Retina (tissue), 1 donor: ENCODE measurements around the gene SBSN.
"Not testable (repeated sequence)": the region's sequence is repeated elsewhere in the genome, so short reads cannot be mapped to it uniquely, and the experiment has no call there.

Source experiments
- DNase-seq: peaks from one replicate; pipeline ENCODE4 v3.0.0-alpha.2; 2016

The SBSN gene

GRCh38 chr19:35501684-35502083 is 26.4 kb downstream of the SBSN start:
- no peak for DNase-seq

DNA sequence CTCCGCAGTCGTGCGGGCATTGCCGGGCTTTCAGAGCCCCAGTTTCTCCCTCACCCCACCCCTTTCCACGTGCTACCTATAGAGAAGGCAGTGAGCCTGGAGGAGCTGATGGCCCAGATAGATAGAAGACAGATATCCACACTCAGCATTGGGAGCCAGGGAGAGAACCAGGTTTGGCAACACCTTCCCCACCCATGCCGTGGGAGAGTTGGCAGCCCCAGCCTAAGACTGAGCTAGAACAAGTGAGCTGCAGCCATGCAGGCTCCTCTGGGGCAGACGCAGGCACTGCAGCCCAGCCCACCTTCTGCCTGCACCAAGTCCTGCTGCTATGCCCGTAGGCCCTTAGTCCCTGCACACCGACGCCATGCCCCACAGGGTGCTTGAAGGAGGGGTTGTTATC is 27.5 kb downstream of the SBSN start:
- no peak for DNase-seq

DNA sequence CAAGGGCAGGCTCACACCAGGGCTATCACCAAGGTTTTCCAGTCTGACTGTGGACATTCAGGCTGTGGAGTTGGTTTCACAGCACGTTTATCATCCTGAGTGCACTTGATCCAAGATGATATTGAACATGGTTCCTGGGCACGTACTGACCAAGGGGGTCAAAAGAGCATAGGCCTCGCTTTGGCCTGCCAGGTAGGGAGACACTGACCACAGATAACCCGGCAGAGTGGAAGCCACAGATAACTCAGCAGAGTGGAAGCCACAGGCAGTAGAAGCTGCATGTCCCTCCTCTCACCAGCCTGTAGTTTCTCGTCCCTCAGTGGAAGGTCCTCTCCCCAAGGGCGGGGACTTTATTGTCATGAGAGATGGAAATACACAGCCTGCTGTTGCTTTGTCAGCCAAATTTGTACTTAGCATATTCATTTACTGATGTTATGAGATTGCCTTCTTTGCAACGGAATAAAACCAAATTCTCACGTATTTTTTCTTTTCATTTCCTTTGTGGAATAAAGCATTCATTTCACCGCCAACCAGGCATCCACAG is 29.1 kb downstream of the SBSN start:
- DNase-seq = no peak

DNA sequence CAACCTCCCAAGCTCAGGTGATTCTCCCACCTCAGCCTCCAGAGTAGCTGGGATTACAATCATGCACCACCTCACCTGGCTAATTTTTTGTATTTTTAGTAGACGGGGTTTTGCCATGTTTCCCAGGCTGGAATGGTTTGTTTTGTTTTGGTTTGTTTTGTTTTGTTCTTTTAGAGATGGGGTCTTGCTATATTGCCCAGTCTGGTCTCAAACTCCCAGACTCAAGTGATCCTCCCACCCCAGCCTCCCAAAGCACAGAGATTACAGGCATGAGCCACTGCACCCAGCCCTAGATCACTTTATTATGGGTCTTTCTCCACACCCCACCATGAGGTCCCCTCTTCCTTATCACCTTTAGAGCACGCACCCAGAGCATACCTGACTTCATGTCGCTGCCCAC is 29.9 kb downstream of the SBSN start:
- DNase-seq = no peak

GRCh38 chr19:35497406-35497805 is 30.7 kb downstream of the SBSN start:
- no peak for DNase-seq

- peak; percentile 78 for DNase-seq
Observed at GRCh38 chr19:35495107-35496064, 32.7 kb downstream of the SBSN start.

GRCh38 chr19:35493971-35494370 is 34.1 kb downstream of the SBSN start:
- DNase-seq = no peak

- no peak for DNase-seq
Observed at GRCh38 chr19:35491836-35492360, 36.2 kb downstream of the SBSN start.

- no peak for DNase-seq
Observed at GRCh38 chr19:35490364-35490763, 37.7 kb downstream of the SBSN start, which contains the start of gene KRTDAP. Gene KRTDAP (minus strand): TSS chr19:35490464. CDS start chr19:35490442, 22 bp downstream.

GRCh38 chr19:35488677-35489076 is 39.4 kb downstream of the SBSN start:
- DNase-seq = no peak

- DNase-seq = no peak
Observed at GRCh38 chr19:35487656-35488182, 40.4 kb downstream of the SBSN start.

DNA sequence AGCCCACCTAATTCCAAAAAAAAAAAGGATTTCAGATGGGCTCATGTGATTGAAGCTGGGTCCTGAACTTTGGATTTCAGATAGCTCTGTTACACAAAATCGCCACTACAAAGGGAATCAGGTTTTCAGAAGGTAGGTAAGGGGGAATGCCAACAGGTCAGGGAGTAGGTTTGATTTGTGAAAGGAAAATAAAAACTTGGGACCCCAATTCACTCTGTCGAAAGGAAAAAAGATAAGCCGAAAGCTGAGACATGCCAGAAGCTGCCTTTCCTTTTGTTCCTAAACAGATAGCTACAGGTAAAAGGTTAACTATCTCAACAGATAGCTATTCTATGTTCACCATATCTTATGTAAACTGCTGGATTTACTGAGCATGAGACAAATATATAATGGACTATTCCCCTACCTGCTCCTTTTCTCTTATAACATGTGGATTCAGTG is 41.8 kb downstream of the SBSN start:
- no peak for DNase-seq

GRCh38 chr19:35484252-35485036 is 43.7 kb downstream of the SBSN start:
- DNase-seq = no peak

DNA sequence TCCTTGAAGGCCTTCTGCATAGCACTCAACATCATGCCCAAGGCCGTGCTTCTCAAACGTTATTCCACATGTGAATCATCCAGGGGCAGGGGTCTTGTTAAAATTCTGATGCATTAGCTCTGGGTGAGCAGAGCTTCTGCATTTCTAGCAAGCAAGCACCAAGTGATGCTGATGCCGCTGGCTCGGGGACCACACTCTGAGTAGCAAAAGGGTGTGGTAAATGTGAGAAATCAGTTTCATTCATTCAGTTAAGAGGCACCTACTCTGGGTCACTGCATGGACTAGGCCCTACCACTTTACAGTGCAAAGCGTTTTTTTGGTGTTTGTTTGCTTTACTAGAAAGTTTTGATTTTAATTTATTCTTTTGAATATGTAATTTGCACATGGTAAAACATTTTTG is 45.0 kb downstream of the SBSN start:
- no peak for DNase-seq

GRCh38 chr19:35478794-35479677 is 49.1 kb downstream of the SBSN start:
- DNase-seq = no peak

GRCh38 chr19:35476149-35476548 is 52.0 kb downstream of the SBSN start:
- no peak for DNase-seq

GRCh38 chr19:35474594-35474993 is 53.5 kb downstream of the SBSN start:
- not testable (repeated sequence) for DNase-seq

DNA sequence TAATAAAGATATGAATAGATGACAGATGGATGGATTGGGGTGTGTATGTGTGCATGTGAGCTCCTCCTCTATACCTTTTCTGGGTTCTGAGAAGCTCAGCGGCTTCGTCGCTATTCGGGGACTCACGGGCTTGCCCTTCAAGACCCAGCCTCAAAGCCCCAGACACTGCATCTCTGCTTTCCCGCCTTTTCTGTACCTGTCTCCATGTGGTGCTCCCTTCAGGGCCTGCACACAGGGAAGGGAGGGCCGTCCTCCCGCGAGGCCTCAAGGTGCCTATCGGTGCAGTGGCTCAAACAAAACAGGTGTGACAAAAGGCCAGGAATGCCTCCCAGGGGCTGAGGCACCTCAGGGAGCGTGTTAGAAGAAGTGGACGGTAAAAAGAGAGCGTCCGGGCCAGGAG is 54.0 kb downstream of the SBSN start:
- DNase-seq = no peak
